ENCODE data around the gene MAN1C1. TPM values are rescaled to one million over a fixed set of nuclear protein-coding genes. Genes with fewer than 3 reads are reported as not detected.
A peak's percentile ranks its signal among the peaks of the same experiment; 100 is the strongest.

MAN1C1 gene
- total RNA-seq, 2 experiments from 2014 or later = 5.1 to 5.3 TPM

DNA sequence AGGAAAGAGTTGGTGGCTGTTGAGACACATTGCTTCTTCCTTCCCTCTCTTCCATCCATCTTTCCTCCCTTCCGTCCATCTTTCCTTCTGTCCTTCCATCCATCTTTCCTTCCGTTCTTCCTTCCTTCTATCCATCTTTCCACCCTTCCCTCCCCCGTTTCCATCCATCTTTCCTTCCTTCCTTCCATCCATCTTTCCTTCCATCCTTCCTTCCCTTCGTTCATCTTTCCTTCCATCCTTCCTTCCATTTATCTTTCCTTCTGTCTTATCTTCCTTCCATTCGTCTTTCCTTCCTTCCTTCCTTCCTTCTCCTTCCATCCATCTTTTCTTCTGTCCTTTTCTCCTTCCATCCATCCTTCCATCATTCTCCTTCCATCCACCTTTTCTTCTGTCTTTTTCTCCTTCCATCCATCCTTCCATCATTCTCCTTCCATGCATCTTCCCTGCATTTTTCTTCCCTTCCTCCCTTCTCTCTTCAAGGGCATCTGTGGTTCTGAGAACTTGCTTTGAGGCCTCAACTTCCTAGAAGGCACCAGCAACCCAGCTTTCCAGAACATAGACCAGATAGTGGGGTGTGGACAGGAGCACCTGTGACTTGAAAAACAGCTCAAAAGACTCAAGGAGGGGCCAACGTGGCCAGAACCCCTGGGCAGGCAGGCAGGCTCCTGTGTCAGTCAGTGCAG, 134.5 kb downstream of the MAN1C1 start:
- no peaks in the 10 kb centered on the region for H3K27me3 Mint-ChIP-seq
- H3K4me3 Mint-ChIP-seq = no peak overlapping the region
- peaks cover 18% of the 10 kb centered on the region for H3K4me1 Mint-ChIP-seq
- H3K27ac Mint-ChIP-seq = no peak overlapping the region
- H3K9me3 Mint-ChIP-seq = no peaks in the 10 kb centered on the region
- DNase-seq = no peak
- H3K36me3 Mint-ChIP-seq = peaks cover 4% of the 10 kb centered on the region

DNA sequence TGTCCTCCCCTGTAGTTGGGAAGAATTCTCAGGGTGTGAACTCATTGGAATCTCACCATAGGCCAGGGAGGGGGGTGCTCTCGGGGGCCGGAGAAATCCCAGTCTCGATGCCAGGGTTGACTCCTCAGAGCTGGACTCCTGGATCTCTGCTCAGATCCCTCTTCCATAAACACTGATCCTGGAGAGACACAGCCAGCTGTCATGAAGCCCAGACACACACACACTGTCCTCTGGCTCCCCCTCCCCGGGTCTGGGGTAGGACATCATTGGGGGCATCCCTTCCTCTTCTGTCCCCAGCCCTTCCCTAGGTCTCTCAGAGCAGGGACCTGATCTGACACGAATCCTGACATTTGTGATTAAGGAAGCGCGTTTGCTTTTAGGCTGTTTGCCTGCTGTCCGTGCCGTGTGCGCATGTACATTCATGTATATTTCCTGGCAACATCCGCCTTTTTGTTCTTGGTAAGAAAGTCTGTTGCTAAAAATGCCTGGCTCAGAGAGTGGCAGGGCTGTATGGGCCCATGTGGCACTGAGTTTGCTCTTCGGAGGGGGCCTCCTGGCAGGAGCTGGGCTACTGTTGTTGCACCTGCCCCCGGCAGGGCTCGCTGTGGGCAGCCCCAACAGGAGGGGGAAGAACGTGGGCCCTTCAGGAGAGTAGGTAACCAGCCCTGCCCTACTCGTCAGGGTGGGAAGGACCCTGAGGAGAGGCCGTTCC, 138.0 kb downstream of the MAN1C1 start:
- peaks cover 4% of the 10 kb centered on the region for H3K36me3 Mint-ChIP-seq
- H3K27ac Mint-ChIP-seq = peak overlapping the region; percentile 73
- H3K9me3 Mint-ChIP-seq = no peaks in the 10 kb centered on the region
- peaks cover 25% of the 10 kb centered on the region for H3K4me1 Mint-ChIP-seq
- H3K4me3 Mint-ChIP-seq = no peak overlapping the region
- no peaks in the 10 kb centered on the region for H3K27me3 Mint-ChIP-seq
- DNase-seq = peak; percentile 36

DNA sequence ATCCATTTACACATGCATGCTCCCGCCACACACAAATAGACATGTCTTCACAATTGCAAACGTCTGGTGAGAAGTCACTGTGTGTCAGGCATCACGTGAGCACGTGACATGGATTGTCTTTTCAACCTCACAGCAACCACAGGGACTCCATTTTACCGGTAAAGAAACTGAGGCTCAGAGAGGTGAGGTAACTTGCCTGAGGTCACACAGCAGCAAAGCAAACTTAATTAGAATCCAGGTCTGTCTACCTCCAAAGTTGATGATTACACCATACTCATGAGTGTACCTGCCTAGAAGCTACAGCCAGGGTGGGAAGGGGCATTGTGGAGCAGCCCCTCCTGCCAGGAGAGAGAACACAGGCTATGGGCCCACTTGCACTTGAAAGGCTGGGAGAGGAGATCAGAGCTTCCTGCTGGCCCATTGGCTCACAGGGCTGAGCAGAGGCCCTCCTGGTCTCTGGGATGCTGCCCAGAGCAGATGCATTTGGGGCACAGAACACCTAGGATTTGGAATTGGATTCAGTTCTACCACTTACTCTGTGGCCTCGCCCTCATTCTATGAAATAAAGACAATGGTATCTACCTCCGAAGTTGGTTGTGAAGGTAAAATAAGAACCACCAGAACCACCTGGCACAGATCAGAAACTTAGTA, 139.0 kb downstream of the MAN1C1 start:
- H3K27ac Mint-ChIP-seq = no peak overlapping the region
- H3K27me3 Mint-ChIP-seq = no peaks in the 10 kb centered on the region
- H3K4me3 Mint-ChIP-seq = no peak overlapping the region
- DNase-seq = no peak
- H3K9me3 Mint-ChIP-seq = no peaks in the 10 kb centered on the region
- peaks cover 25% of the 10 kb centered on the region for H3K4me1 Mint-ChIP-seq
- peaks cover 4% of the 10 kb centered on the region for H3K36me3 Mint-ChIP-seq

DNA sequence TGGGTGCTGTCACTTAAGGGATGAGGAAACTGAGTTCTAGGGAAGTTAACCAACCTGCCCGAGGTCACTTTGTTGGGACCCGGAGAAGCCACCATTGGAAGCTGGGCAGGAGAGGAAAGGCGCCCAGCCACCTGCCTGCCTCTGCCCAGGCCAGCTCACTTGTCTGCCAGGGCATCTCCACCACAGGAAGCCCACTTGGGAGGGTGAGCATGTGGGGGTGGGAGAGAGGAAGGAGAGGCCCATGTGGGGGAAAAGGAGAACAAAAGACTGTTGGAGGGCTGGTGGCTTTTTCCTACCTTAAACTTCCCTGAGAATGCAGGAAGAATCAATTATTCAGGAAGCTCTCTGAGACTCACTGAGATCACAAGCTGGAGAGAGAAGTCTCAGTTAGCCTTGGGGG, 139.6 kb downstream of the MAN1C1 start:
- H3K9me3 Mint-ChIP-seq = no peaks in the 10 kb centered on the region

DNA sequence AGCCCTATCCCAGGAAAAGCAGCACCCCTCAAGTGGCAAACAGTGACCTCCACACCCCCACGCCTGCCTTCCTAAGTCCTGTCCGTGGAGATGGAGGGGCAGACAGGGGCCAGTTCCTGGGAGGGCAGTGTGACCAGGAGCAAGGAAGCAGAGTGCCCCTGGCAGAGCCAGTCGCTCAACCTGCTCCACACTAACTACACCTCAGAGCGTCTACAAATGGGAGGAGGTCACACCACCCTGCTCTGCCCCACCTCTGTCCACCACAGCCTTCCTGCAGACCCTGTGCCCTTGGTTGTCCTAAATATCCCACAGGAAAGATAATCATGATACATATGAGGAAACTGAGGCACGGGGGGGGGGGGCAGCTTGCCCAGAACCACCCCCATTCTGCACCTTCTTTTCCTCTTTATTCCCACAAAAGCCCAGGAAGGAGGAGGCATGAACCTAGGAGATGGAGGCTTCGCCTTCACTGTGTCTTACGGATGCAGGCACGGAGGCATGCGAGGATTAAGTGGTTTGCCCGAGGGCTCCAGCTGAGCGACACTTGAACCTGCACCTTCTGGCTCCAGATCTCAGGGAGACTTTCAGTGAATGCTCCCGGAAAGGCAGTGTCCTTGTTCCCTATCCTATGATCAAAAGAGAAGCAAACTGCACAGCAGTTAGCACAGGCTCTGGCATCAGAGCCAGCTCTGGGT, 140.7 kb downstream of the MAN1C1 start:
- Mint-ChIP-seq H3K9me3 (no peaks in the 10 kb centered on the region), H3K27ac (no peak overlapping the region), H3K27me3 (no peaks in the 10 kb centered on the region), H3K36me3 (peaks cover 1% of the 10 kb centered on the region), H3K4me1 (peaks cover 25% of the 10 kb centered on the region), H3K4me3 (no peak overlapping the region)
- no peak for DNase-seq

More for the DNA sequence above, 139.6 kb downstream of the MAN1C1 start:
- no peak for DNase-seq
- Mint-ChIP-seq H3K36me3 (peaks cover 2% of the 10 kb centered on the region), H3K4me3 (no peak overlapping the region), H3K27ac (no peak overlapping the region), H3K4me1 (peaks cover 25% of the 10 kb centered on the region), H3K27me3 (no peaks in the 10 kb centered on the region)

DNA sequence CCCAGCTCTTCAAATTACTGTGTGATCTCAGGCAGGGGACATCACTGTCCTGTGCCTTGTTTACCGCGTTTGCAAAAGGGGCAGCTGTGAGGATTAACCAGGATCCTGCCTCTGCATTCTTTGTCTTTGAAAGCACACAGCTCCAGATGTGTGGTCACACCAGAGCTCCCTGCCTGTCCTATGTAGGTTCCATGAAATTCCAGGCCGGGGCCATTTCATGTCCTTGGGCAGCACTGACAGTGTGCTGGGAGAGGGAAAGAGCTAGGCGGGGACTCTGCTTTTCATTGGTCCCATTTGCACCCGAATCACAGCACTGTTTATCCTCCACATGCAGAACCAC, 141.2 kb downstream of the MAN1C1 start:
- H3K9me3 Mint-ChIP-seq = no peaks in the 10 kb centered on the region
- no peaks in the 10 kb centered on the region for H3K27me3 Mint-ChIP-seq
- H3K27ac Mint-ChIP-seq = no peak overlapping the region
- no peak for DNase-seq
- peaks cover 25% of the 10 kb centered on the region for H3K4me1 Mint-ChIP-seq
- no peak overlapping the region for H3K4me3 Mint-ChIP-seq
- peaks cover 1% of the 10 kb centered on the region for H3K36me3 Mint-ChIP-seq

DNA sequence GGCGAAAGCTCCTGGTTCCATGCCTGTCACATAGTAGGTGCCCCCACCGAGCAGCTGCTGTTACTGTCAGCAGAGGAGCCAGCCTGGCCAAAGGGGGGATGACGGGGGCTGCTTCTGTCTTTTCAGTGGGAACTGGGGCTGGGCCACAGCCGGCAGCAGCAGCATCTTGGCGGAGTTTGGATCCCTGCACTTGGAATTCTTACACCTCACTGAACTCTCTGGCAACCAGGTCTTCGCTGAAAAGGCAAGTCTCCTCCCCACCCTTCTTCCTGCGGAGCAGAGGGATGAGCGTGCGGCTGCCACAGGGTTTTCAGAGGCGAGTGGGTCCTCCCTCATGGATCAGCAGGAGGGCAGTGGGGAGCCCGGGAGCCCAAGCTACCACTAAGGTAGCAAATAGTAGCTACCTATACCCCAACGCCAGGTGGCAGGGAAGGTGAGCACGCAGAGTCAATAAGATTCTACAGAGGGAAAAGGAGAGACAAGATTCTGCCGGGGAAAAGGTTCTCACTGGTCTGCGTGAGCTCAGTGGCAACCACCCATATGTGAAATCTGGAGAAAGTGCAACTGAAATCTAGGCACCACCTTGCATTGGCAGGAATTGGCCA, 142.0 kb downstream of the MAN1C1 start:
- H3K27me3 Mint-ChIP-seq = no peaks in the 10 kb centered on the region
- no peak overlapping the region for H3K27ac Mint-ChIP-seq
- no peaks in the 10 kb centered on the region for H3K36me3 Mint-ChIP-seq
- no peak for DNase-seq
- no peaks in the 10 kb centered on the region for H3K9me3 Mint-ChIP-seq
- H3K4me1 Mint-ChIP-seq = peaks cover 25% of the 10 kb centered on the region
- no peak overlapping the region for H3K4me3 Mint-ChIP-seq

DNA sequence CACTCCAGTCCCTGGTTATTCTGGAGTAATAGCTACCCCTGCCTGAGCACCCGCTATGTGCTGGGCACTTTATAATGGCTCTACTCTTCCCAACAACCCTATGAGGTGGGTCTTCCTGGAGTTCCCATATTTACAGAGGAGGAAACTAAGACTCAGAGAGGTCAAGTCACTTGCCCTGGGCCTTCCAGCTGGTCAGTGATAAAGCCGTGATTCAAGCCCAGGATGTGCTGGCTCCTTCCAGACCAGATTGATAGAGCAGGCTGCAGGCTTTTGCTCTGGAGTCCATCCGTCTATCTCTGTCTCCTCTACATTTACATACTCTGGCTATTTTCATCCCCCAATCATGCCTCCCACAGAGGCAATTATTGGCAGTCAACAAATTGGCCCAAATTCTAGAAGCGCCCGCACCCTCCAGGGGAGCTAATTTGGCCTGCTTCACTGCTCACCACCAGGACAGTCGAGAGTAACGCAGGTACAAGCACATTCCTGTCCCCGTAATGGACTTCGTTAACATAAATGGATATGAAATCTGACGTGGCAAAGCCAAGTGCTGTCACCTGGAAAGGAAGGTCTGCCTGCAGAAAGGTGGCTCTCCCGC, 143.6 kb downstream of the MAN1C1 start:
- DNase-seq = no peak
- Mint-ChIP-seq H3K27me3 (no peaks in the 10 kb centered on the region), H3K36me3 (no peaks in the 10 kb centered on the region), H3K4me3 (no peak overlapping the region), H3K4me1 (peaks cover 19% of the 10 kb centered on the region), H3K9me3 (no peaks in the 10 kb centered on the region), H3K27ac (no peak overlapping the region)

DNA sequence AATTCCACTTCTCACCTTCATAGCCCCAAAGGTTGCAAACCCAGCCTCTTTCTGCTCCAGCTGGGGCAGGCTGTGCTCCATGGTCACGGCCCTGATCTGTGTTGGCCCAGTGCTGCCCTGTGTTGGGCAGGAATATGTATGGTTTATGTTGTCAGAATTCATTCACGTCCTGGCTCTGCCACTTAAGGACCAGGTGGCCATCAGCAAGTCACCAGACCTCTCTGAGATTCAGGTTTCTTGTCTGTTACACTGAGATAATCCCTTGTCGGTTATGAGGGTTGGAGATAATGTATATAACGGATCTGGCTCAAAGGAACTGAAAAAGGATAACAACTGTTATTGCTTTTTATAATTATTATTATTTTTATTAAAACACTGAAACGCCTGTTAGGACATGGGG, 144.3 kb downstream of the MAN1C1 start:
- DNase-seq = no peak

DNA sequence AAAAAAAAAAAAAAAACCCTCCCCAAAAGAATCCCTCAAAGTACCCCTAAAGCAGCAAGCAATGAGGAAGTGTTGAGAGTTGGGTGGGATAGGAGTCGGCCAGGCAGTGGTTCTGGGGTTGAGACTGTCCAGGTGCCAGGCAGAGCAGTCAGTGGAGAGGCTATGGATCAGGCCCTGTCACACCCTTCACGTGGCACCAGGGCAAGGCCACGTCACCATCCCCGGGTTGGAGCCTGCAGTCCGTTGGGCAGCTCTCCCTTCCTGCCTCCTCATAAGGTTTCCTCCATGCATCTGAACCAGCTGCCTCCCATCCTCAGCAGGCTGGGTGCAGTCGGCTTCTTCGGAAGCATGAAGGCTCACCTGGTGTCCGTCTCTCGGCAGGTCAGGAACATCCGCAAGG, 146.9 kb downstream of the MAN1C1 start:
- H3K27ac Mint-ChIP-seq = no peak overlapping the region
- DNase-seq = no peak
- no peaks in the 10 kb centered on the region for H3K9me3 Mint-ChIP-seq
- no peaks in the 10 kb centered on the region for H3K36me3 Mint-ChIP-seq
- no peak overlapping the region for H3K4me3 Mint-ChIP-seq
- H3K4me1 Mint-ChIP-seq = peaks cover 23% of the 10 kb centered on the region
- H3K27me3 Mint-ChIP-seq = no peaks in the 10 kb centered on the region

More for the DNA sequence above, 144.3 kb downstream of the MAN1C1 start:
- Mint-ChIP-seq H3K27me3 (no peaks in the 10 kb centered on the region), H3K36me3 (no peaks in the 10 kb centered on the region), H3K27ac (no peak overlapping the region), H3K9me3 (no peaks in the 10 kb centered on the region), H3K4me3 (no peak overlapping the region), H3K4me1 (peaks cover 19% of the 10 kb centered on the region)

DNA sequence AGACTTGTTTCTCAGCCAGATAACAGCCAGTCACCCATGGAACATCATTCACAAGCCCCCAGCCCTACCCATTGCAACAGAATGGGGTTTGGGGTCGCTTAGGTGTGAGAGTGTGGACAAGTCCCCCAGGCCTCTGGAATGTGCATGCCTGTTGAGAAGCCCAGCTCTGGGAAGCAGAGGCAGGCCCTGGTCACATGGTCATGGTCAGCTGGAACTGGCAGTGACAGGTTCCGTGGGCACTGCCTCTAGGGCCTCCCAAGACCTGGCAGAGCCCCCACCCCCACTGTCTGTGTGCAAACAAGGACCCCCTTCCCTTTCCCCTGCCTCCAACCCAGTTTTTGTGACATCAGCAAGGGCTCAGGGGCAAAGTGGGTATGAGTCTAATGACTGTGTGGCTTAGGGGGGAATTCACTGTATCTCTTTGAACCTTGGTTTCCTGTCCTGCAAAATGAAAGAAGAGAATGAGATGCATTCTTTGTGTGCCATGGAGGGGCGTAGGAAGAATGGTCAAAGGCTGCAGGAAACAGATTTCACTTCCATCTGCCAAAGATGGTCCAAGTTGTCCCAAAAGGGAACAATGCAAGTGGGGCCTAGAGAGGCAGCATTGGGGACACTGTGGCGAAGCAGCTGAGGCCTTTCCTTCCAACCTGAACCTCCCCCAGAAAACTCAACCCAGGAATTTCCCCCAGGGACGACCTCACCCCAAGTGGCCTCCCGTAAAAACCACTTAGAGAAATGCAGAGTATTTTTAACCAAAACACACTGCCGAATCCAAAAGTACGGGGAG, 148.7 kb downstream of the MAN1C1 start:
- H3K4me1 Mint-ChIP-seq = peaks cover 36% of the 10 kb centered on the region
- DNase-seq = no peak
- peak overlapping the region; percentile 80 for H3K27ac Mint-ChIP-seq
- no peaks in the 10 kb centered on the region for H3K9me3 Mint-ChIP-seq
- no peaks in the 10 kb centered on the region for H3K27me3 Mint-ChIP-seq
- H3K4me3 Mint-ChIP-seq = peak overlapping the region; percentile 32
- peaks cover 2% of the 10 kb centered on the region for H3K36me3 Mint-ChIP-seq

DNA sequence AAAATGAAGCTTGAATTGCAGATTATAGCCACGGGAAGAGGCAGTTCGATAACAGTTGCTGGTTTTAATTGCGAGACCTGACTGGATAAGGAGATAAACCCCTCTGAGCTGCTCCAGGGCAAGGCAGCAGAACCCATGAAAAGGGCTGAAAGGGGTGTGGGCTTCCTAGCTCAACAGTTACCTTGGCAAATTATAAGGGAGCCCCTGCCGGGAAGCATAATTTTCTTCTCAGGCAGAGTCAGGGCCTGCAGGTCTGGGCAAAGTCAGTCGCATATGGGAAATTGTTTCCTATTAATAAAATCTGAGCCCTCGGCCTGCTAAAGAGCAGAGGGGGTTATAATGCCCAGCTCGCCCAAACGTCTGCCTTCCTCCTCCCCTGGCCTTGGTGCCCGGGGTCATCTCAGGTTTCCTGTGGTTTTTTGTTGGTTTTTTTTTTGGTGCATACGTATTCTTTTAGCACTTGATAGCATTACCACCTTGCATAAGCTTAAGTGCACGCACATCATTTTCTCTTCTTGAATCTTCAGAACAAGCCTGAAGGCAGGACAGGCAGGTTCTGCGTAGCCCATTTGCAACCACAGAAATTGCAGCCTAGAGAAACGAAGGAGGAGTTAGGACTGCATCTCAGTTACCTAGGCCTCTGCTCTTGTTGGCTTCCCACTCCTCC, 149.5 kb downstream of the MAN1C1 start:
- H3K27me3 Mint-ChIP-seq = no peaks in the 10 kb centered on the region
- no peaks in the 10 kb centered on the region for H3K9me3 Mint-ChIP-seq
- H3K4me1 Mint-ChIP-seq = peaks cover 43% of the 10 kb centered on the region
- peaks cover 2% of the 10 kb centered on the region for H3K36me3 Mint-ChIP-seq
- peak overlapping the region; percentile 32 for H3K4me3 Mint-ChIP-seq
- DNase-seq = no peak
- H3K27ac Mint-ChIP-seq = peak overlapping the region; percentile 80

DNA sequence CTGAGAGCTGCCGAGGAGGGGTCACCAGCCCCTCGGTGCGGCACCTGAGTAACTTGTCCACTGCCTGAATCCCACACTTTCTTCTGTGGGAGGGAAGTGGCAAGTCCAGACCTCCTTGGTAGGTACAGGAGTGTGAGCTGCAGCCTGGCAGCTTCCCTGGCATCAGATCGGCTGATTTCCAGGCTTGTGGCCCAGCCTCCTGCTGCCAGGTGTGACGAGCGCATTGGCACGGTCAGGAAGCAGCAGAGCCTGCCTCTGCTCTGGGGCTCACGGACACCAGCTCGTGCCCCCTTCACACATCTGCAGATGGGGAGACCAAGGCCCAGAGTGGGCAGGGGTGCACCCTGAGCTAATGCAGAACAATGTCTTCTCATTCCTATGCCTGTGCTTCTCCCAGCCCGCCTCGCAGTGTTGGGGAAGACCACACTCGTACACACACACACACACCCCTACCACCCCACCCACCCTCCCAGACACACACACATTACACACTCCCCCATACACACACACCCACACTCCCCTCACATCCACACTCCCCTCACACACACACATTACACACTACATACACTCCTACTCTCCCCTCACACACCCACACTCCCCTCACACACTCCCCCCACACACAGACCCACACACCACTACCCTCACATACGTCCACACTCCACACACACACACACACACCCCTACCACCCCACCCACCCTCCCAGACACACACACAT, 150.3 kb downstream of the MAN1C1 start:
- H3K9me3 Mint-ChIP-seq = no peaks in the 10 kb centered on the region

More for the DNA sequence above, 150.3 kb downstream of the MAN1C1 start:
- Mint-ChIP-seq H3K36me3 (peaks cover 2% of the 10 kb centered on the region), H3K4me3 (no peak overlapping the region), H3K27me3 (no peaks in the 10 kb centered on the region), H3K27ac (peak overlapping the region; percentile 47), H3K4me1 (peaks cover 51% of the 10 kb centered on the region)
- DNase-seq = no peak

Measured in activated naive CD8-positive, alpha-beta T cell treated with anti-CD3 and anti-CD28 coated beads for 36 hours (primary cell).